Motor neuron (in vitro differentiated cells): ENCODE data around the gene FRYL. TPM values are rescaled to one million over a fixed set of nuclear protein-coding genes. Genes with fewer than 3 reads are reported as not detected.

Source experiments
- ATAC-seq, 8 experiments: fragments of 200-7000 bp; cut with Tn5 transposase; replicated peaks in 6 of 8; 2 replicates each; pipeline ENCODE4 v1.8.0; 2021; ENCODE audit warnings: mild to moderate bottlenecking in 8 of 8, moderate library complexity in 8 of 8
- H3K27ac ChIP-seq, 2 donors: fragments of 250-450 bp; sonication (Bioruptor Pico); 2 replicates each; pipeline ENCODE4 v1.9.0; 2021; ENCODE audit warnings: antibody characterized with exemption in 2 of 2, mild to moderate bottlenecking in 2 of 2, moderate library complexity in 1 of 2
- H3K4me1 ChIP-seq, 2 donors: fragments of 250-450 bp; sonication (Bioruptor Pico); replicated peaks in 1 of 2; 2 replicates each; pipeline ENCODE4 v1.6.1; 2021; ENCODE audit warnings: antibody characterized with exemption in 2 of 2, mild to moderate bottlenecking in 2 of 2, moderate library complexity in 1 of 2
- H3K4me3 ChIP-seq, 5 donors: fragments of 250-450 bp; sonication (Bioruptor Pico); 2 replicates each; pipeline ENCODE4 v1.9.0; 2021; ENCODE audit warnings: antibody characterized with exemption in 5 of 5, mild to moderate bottlenecking in 5 of 5, moderate library complexity in 4 of 5
- WGBS, 10 experiments: fragments of 450-650 bp; shearing (Covaris generic); methylation state at CpG; one replicate each; pipeline ENCODE4 v1.0.0; 2022; 5-methylcytosine and 5-hydroxymethylcytosine counted together
- in situ Hi-C, 9 experiments: fragments of 400-800 bp; cut with MboI; loops; one replicate each; pipeline ENCODE4 v1.15.0; 2021; ENCODE audit warnings: low sequenced_read_pairs in 9 of 9, low pct_unique_long_range_greater_than_20kb in 2 of 9; ENCODE audit not compliant: unreplicated experiment in 9 of 9
- total RNA-seq, 8 experiments: library from RNA; unstranded; fragments of 300-600 nt; gene quantifications; 2 replicates each; pipeline versions ENCODE4 v1.2.3 to v1.2.4, GENCODE V29; 2022

FRYL gene
- total RNA-seq, 8 experiments from 2014 or later = 26.0 to 91.8 (median 37.9) TPM

DNA sequence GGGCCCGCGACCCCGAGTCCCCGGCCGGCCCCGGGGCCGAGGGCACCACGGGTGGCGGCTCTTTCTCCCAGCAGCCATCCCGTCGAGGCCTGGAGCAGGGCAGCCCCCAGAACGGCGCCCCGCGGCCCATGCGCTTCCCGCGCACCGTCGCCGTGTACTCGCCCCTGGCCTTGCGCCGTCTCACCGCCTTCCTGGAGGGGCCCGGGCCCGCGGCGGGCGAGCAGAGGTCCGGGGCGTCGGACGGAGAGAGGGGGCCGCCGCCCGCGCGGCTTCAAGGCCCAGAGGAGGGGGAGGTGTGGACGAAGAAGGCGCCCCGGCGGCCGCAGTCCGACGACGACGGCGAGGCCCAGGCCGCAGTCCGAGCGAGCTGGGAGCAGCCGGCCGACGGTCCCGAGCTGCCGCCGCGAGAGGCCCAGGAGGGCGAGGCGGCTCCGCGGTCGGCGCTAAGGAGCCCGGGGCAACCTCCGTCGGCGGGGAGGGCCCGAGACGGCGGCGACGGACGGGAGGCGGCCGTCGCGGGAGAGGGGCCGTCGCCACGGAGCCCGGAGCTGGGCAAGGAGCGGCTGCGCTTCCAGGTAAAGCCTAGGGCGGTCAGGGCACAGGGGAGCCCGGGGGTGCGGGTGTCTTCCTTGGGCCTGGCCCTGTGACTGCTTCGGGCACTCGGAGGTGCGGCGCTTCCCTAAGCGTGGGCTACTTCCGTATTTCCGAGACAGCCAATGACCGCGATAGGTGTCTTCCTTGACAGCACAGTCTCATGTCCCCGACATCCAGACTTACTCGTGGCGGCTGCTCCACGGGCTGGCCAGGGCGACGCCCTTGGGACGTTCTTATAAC lies 289.2 kb downstream of the FRYL start:
- no peaks in the 10 kb centered on the region for H3K4me1 ChIP-seq
- in situ Hi-C loops = no loop called here
- peak in 3 of 8 experiments; percentile 9 to 22 (median 20) for ATAC-seq
- 0 to 60% (median 46%) methylated on average over 1 to 6 of the region's 104 CpGs; no CpG with 5 or more reads in 7 of the 10 experiments for WGBS, 10 experiments
- H3K4me3 ChIP-seq = no peak overlapping the region
- no peak overlapping the region for H3K27ac ChIP-seq

DNA sequence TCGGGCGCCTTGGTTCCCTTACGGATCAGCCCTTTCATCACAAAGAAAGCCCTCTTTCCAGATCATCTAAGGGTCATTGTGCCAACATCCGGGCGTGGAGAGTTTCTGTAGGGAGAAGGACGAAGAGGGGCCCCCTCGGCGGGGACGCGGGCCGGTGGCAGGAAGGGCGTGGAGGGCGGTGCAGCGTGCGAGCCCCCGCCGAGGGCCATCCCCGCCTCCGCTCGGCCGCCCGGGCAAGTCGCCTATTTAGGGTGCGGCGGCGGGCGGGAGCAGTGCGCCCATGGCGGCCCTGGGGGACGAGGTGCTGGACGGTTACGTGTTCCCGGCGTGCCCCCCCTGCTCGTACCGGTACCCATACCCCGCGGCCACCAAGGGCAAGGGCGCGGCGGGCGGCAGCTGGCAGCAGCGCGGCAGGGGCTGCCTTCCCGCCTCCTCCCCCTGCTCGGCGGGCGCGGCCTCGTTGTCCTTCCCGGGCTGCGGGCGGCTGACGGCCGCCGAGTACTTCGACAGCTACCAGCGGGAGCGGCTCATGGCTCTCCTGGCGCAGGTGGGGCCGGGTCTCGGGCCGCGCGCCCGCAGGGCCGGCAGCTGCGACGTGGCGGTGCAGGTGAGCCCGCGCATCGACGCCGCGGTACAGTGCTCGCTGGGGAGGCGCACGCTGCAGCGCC lies 289.9 kb downstream of the FRYL start, which contains the start of gene ZAR1:
Gene ZAR1 (plus strand): TSS at position 241 of the 668 bp plus-strand sequence. CDS start 40 bp downstream, at position 281.
- in situ Hi-C loops = no loop called here
- H3K4me1 ChIP-seq = no peaks in the 10 kb centered on the region
- H3K4me3 ChIP-seq = peak within 1 kb of the TSS; percentile 6 to 25 (median 22)
- 6 to 8% methylated on average over 3 to 13 of the region's 80 CpGs; no CpG with 5 or more reads in 8 of the 10 experiments for WGBS, 10 experiments
- H3K27ac ChIP-seq = no peak within 1 kb of the TSS
- peak; percentile 48 to 79 (median 68) for ATAC-seq

DNA sequence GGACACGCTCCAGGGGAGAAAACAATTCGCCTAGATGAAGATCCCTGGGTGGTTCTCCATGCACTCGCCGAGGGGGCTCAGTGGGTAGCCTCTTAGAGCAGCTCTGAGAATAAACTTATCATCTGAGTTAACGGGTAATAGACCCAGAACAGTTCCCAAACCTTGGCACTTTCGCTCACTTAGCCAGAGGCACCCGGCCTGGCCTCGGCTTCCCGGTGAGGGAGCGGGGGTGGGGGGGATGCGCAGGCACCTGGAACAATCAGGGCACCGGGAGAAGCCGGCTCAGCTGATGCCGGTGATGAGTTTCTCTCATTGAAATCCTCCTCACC lies 290.4 kb downstream of the FRYL start:
- Histone ChIP-seq H3K4me1 (no peaks in the 10 kb centered on the region), H3K4me3 (peak overlapping the region in 2 of 5 donors; percentile 22 to 25), H3K27ac (no peak overlapping the region)
- WGBS, 10 experiments = 7 to 100% (median 38%) methylated on average over 1 to 8 of the region's 14 CpGs; no CpG with 5 or more reads in 2 of the 10 experiments
- peak in 2 of 8 experiments; percentile 9 to 11 for ATAC-seq
- in situ Hi-C loops = no loop called here

DNA sequence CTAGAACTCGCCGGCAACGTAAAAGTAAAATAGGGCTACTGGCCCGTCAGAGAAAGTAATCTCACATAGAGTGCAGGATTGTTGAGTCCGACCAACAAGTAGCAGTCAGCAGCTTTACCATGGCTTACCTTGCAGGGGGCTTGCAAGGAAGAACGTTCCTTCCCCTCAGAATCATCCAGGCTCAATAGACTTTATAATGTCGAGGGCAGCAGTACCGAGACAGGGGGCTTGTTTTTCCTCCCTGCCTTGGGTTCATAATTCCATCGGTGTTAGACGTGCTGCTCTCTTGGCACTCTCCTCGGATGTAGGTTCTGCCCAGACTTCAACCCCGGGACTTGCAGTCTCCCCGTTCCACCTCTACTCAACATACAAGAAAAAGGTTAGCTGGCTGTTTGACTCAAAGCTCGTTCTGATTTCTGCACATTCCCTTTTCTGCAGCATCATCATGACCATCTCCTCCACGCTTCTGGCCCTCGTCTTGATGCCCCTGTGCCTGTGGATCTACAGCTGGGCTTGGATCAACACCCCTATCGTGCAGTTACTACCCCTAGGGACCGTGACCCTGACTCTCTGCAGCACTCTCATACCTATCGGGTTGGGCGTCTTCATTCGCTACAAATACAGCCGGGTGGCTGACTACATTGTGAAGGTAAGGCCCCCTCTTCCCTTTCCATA lies 295.4 kb downstream of the FRYL start:
- no peak for ATAC-seq
- Histone ChIP-seq H3K4me1 (no peaks in the 10 kb centered on the region), H3K27ac (no peak overlapping the region), H3K4me3 (peak overlapping the region in 1 of 5 donors; percentile 36)
- in situ Hi-C loops = no loop called here
- WGBS, 10 experiments = 0 to 100% (median 73%) methylated on average over 1 to 9 of the region's 22 CpGs; no CpG with 5 or more reads in 2 of the 10 experiments

DNA sequence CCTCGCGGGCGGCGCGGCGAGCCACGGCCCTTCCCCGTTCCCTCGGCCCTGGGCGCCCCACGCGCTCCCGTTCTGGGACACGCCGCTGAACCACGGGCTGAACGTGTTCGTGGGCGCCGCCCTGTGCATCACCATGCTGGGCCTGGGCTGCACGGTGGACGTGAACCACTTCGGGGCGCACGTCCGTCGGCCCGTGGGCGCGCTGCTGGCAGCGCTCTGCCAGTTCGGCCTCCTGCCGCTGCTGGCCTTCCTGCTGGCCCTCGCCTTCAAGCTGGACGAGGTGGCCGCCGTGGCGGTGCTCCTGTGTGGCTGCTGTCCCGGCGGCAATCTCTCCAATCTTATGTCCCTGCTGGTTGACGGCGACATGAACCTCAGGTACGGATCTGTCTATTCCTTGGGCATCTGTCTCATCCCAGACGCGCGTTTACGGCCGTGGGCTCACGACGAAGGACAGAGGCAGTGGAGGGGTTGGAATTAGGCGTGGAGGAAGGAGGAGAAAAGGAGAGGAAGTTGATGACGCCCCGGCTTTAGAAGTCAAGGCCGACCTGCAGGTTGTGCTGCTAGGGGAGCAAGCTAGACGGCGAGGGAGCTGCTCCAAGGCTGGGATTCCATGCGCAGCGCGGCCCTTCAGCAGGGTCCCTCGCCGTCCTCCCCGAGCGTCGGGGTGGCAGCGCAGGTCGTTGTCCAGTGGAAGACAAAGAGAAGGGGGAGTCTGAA lies 296.1 kb downstream of the FRYL start:
- in situ Hi-C loops = no loop called here

DNA sequence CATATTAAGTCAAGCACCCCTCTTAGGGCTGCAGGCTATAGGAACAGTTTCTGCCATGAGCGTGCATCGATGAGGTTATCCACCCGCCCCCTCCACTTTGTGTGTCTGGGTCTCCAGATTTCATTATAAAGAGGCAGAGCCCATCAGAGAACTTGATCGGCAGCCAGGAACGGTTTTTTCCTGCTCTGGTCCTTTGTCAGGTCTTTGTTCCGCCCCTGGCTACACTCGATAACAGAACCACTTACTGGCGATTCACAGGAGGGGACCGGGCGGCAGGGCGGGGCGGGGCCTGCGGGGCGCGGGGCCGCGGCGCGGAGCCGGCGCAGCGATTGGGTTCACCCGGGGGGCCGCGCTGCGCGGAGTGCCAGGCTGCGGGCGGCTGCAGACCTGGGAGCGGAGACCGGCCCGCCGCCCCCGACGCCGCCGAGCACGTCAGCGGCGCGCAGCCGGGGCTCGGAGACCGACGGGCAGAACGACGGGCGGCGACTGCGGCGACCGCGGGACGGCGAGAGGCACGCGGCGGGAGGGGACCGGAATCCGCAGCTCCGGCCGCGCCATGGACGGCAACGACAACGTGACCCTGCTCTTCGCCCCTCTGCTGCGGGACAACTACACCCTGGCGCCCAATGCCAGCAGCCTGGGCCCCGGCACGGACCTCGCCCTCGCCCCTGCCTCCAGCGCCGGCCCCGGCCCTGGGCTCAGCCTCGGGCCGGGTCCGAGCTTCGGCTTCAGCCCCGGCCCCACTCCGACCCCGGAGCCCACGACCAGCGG lies 296.9 kb downstream of the FRYL start, which contains the start of gene SLC10A4:
Gene SLC10A4 (plus strand): TSS at position 338 of the 771 bp plus-strand sequence. CDS start 219 bp downstream, at position 557.
- in situ Hi-C loops = no loop called here
- WGBS, 10 experiments = 0 to 81% (median 15%) methylated on average over 2 to 3 of the region's 85 CpGs; no CpG with 5 or more reads in 6 of the 10 experiments
- Histone ChIP-seq H3K4me3 (peak within 1 kb of the TSS; percentile 36 to 53 (median 41)), H3K27ac (no peak within 1 kb of the TSS), H3K4me1 (no peaks in the 10 kb centered on the region)
- ATAC-seq = peak; percentile 41 to 96 (median 94)

More for the DNA sequence above, 296.1 kb downstream of the FRYL start:
- Histone ChIP-seq H3K27ac (no peak overlapping the region), H3K4me1 (no peaks in the 10 kb centered on the region), H3K4me3 (peak overlapping the region; percentile 36 to 53 (median 41))
- peak in 7 of 8 experiments; percentile 21 to 78 (median 51) for ATAC-seq
- WGBS, 10 experiments = 50 to 62% methylated on average over 2 to 6 of the region's 66 CpGs; no CpG with 5 or more reads in 8 of the 10 experiments

DNA sequence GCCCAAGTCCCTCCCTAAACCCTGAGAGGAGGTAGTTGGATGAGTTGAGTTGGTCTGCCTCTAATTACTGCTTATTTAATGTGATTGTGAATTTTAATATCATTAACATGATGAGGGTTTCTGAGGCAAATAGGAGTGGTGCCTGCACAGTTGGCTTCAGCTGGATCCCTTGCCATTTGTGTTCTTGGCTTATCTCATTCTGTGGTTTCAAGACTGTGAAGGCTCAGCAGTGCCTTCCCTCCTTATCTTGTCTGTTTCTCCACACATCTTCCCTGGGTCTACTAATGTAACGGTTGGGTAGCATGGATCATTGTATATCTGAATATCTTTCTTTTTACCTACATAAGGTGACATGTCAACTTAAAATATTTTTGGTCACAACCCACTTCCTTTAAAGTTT lies 298.5 kb downstream of the FRYL start:
- H3K4me1 ChIP-seq = no peaks in the 10 kb centered on the region
- H3K27ac ChIP-seq = no peak overlapping the region
- WGBS, 10 experiments = 78 to 100% (median 100%) methylated on average over 1 of the region's 1 CpG; no CpG with 5 or more reads in 5 of the 10 experiments
- H3K4me3 ChIP-seq = no peak overlapping the region
- in situ Hi-C loops = no loop called here
- no peak for ATAC-seq

DNA sequence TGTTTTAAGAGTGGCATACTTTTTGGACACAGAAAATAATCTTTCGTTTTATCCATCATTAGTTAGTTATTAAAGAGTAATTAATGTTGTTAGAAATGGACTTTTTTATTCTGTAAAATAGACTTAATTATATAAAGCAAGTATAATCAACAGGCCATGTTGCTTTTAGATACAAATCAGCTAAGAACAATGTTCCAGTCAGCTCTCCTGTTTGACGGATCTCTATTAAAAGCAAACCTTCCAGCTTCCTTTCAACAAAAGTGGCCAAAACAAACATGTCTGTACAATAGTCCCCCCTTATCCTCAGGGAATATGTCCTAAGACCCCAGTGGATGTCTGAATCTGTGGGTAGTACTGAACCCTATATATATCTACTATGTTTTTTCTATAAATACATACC lies 301.8 kb downstream of the FRYL start:
- Histone ChIP-seq H3K4me3 (no peak overlapping the region), H3K4me1 (no peaks in the 10 kb centered on the region), H3K27ac (no peak overlapping the region)
- 44 to 100% (median 80%) methylated on average over 1 to 2 of the region's 2 CpGs; no CpG with 5 or more reads in 1 of the 10 experiments for WGBS, 10 experiments
- in situ Hi-C loops = no loop called here
- ATAC-seq = no peak

DNA sequence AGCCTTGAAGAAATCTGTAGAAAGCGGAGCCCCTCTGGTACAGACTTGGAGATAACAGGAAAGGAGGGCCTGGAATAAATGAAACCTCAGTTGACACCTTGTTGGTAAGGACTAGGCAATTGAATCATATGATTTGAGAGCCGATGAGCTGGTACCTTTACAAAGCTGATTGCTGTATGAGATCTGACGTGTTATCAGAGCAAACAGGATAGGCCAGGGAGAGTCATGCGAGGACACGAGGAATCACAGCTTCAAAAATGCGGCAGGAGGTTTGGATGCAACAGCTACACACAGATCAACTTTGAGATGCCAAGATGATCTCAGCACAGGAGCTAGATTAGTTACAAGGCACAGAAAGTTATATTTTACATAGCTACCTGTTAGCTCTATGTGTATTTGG lies 304.3 kb downstream of the FRYL start:
- Histone ChIP-seq H3K4me1 (peaks cover 5 to 7% of the 10 kb centered on the region in 2 donors), H3K27ac (no peak overlapping the region), H3K4me3 (no peak overlapping the region)
- ATAC-seq = no peak
- in situ Hi-C loops = no loop called here
- WGBS, 10 experiments = 78 to 100% (median 91%) methylated on average over 1 to 6 of the region's 6 CpGs; no CpG with 5 or more reads in 1 of the 10 experiments

DNA sequence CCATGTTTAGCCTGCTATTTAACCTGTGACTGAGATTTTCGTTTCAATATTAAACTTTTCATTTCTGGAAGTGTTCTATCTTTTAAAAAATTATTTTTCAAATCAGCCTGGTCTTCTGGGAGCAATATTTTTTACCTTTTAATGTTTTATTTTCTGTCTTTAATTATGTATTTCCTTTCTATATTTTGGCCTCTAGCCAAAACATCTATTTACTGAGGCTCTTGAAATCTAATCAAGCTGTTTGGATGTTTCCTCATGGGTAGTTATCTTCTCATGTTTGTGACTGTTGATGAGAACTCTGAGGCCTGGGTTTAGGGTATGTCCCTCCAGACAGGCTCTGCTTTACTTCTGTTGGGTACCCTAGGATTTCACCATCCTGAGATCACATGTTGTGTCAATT lies 307.3 kb downstream of the FRYL start:
- in situ Hi-C loops = no loop called here
- Histone ChIP-seq H3K27ac (no peak overlapping the region), H3K4me1 (peaks cover 14 to 21% of the 10 kb centered on the region in 2 donors), H3K4me3 (no peak overlapping the region)
- 45 to 94% (median 74%) methylated on average over 1 of the region's 1 CpG; no CpG with 5 or more reads in 2 of the 10 experiments for WGBS, 10 experiments
- no peak for ATAC-seq

DNA sequence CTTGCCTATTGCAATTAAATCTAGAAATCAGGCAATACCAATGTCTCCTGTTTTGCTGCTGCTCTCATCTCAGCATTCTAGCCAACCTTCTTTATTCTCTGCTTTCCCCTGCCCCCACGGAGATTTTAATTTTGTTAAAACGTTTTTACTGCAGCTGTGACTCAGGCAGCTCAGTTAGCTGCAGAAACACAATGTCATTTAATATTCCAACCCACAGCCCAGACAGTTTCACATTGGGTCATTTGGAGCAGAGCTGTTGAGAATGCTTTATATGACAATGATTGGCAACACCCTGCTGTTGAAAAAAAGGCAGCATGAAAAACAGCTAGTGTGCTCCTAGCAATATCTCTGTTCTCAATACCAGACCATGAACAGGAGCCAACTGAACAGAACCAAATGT lies 309.5 kb downstream of the FRYL start:
- in situ Hi-C loops = no loop called here
- peak overlapping the region; percentile 52 to 56 for H3K27ac ChIP-seq
- H3K4me3 ChIP-seq = no peak overlapping the region
- H3K4me1 ChIP-seq = peaks cover 14 to 21% of the 10 kb centered on the region in 2 donors
- WGBS, 10 experiments = 0 to 14% (median 0%) methylated on average over 1 to 2 of the region's 2 CpGs; no CpG with 5 or more reads in 3 of the 10 experiments
- peak in 7 of 8 experiments; percentile 92 to 98 (median 96) for ATAC-seq
